Nephron progenitor cell (in vitro differentiated cells): ENCODE measurements around the gene COL4A1.

Experiments
- DNase-seq: peaks from one replicate; pipeline ENCODE4 v3.0.0; 2021
- H3K27ac Mint-ChIP-seq: 2 replicates; pipeline ENCODE4 v1.8.0; 2021; ENCODE audit warnings: mild to moderate bottlenecking, moderate library complexity, mixed read lengths
- H3K27me3 Mint-ChIP-seq: 2 replicates; pipeline ENCODE4 v1.8.0; 2021; ENCODE audit warnings: mild to moderate bottlenecking, low read depth, mixed read lengths; ENCODE audit not compliant: poor library complexity
- H3K36me3 Mint-ChIP-seq: 2 replicates; pipeline ENCODE4 v1.8.0; 2021; ENCODE audit warnings: low read depth, mixed read lengths
- H3K4me1 Mint-ChIP-seq: 2 replicates; pipeline ENCODE4 v1.8.0; 2021; ENCODE audit warnings: mixed read lengths
- H3K4me3 Mint-ChIP-seq: 2 replicates; pipeline ENCODE4 v1.8.0; 2021; ENCODE audit warnings: mild to moderate bottlenecking, moderate library complexity, mixed read lengths
- H3K9me3 Mint-ChIP-seq: 2 replicates; pipeline ENCODE4 v1.8.0; 2021; ENCODE audit warnings: mild to moderate bottlenecking, moderate library complexity, mixed read lengths
- TF ChIP-seq, protein P1 (sequence below): fragments of 200-600 bp; sonication (generic); IDR thresholded peaks from 2 replicates; pipeline ENCODE4 v1.5.0; 2021; ENCODE audit warnings: antibody characterized with exemption

COL4A1 gene

DNA sequence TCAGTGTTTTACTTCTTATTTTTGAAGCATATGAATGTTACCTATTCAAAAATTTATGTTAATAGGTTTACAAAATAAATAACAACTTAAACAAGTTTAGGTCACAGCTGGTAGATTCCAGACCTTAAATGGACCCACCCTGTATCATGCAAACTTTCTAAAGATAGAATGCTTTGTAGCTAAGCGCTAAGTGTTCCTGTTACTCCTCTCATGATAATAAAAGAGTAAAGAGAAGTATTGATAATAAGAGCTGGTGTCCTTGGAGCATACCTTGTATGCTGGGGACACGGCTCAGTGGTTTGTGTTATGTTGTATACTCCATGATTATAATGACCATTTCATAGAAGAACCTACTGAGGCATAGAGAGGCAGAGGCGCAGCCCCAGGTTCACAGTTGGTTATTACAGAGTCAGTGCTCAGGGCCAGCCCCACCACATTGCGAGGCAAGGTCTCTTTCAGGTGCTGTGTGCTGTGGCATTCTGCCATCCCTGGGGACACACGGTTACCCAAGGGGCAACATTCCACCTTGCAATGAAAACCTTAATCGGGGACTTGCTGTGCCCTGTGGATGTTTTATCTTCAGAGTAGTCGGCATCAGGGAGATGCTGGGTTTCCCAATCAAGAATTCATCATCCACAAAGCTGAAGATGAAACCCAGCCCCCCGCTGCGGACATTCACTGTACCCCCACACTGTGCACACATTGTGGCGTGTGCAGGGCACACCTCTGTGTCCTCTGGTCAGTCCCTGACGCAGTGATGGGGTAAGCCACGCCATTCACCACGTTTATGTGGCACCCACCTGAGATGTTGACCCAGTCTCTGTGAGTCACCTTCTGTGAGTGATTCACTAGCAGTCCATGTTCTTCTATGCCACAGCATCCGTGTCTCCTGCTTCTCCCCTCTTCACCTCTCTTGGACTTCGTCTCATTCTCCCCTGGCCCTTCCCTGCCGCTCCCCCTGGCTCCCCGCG, 186.7 kb downstream of the COL4A1 start:
- Mint-ChIP-seq H3K27me3 (peaks cover 31% of the 10 kb centered on the region), H3K4me3 (no peak overlapping the region), H3K9me3 (no peaks in the 10 kb centered on the region), H3K4me1 (peaks cover 26% of the 10 kb centered on the region), H3K27ac (peak overlapping the region; percentile 83), H3K36me3 (no peaks in the 10 kb centered on the region)
- TF ChIP-seq, protein P1, sequence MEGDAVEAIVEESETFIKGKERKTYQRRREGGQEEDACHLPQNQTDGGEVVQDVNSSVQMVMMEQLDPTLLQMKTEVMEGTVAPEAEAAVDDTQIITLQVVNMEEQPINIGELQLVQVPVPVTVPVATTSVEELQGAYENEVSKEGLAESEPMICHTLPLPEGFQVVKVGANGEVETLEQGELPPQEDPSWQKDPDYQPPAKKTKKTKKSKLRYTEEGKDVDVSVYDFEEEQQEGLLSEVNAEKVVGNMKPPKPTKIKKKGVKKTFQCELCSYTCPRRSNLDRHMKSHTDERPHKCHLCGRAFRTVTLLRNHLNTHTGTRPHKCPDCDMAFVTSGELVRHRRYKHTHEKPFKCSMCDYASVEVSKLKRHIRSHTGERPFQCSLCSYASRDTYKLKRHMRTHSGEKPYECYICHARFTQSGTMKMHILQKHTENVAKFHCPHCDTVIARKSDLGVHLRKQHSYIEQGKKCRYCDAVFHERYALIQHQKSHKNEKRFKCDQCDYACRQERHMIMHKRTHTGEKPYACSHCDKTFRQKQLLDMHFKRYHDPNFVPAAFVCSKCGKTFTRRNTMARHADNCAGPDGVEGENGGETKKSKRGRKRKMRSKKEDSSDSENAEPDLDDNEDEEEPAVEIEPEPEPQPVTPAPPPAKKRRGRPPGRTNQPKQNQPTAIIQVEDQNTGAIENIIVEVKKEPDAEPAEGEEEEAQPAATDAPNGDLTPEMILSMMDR, result no peak
- DNase-seq, result no peak

DNA sequence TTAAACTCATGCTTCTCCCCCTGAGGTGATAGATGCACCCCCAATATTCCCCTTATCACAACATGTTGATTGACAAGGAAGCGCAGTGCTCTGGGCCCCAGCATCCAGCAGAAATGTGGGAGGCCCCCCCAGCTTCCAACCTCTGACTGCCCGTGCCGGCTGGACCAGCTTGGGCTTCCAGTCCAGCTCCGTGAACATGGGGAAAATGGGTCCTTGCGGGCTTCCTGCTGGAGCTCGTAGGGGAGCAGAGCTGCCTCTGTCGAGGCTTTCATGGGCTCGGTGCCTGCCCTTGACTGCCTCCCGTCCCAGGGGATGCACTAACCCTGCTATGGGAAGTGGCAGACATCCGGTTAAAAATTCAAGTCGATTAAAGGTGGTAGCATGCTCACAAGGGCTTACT, 188.9 kb downstream of the COL4A1 start:
- Mint-ChIP-seq H3K4me1 (peaks cover 19% of the 10 kb centered on the region), H3K4me3 (no peak overlapping the region), H3K9me3 (no peaks in the 10 kb centered on the region), H3K27ac (peak overlapping the region; percentile 61), H3K27me3 (peaks cover 31% of the 10 kb centered on the region), H3K36me3 (no peaks in the 10 kb centered on the region)
- DNase-seq, result no peak
- TF ChIP-seq, protein P1, result no peak

DNA sequence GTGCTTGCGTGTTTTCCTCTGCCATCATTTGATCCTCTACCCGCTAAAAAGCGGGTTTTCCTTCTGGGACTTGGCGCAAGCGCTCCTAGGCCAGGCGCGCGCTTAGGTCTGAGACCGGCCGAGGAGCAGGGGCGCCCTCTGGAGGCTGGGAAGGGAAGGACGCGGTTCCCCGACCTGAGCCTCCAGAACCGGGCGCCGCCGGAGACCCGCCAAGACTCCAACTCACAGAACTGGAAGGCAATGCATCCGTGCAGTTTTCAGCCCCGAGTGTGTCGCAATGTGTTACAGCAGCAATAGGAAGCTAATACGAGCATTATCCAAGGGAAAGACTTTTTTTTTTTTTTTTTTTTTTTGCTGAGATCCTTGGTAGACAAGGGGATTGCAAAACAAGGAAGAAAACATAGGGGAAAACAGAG, 190.9 kb downstream of the COL4A1 start:
- H3K36me3 Mint-ChIP-seq, result no peaks in the 10 kb centered on the region
- DNase-seq, result peak; percentile 87
- H3K27ac Mint-ChIP-seq, result no peak overlapping the region
- H3K4me3 Mint-ChIP-seq, result peak overlapping the region; percentile 60
- H3K4me1 Mint-ChIP-seq, result peaks cover 13% of the 10 kb centered on the region
- peaks cover 31% of the 10 kb centered on the region for H3K27me3 Mint-ChIP-seq
- TF ChIP-seq, protein P1, result peak; percentile 92
- H3K9me3 Mint-ChIP-seq, result no peaks in the 10 kb centered on the region

DNA sequence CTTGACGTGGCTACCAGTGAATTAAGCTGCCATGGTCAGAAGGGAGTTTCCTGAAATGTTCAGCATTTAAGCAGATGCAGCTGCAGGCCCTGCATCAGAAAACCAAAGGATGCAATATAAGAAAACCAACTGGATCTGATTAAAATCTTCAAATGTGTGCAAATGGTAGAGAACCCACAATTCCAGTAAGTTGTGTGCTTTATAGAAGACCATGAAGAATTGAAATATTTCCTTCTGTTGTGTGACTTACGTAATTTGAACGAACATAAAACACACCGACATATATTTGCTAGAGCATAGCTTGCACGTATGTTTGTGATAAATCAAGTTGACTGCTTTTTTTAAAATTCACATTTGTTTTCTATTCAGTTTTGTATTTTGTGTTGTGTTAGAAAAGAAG, 191.4 kb downstream of the COL4A1 start:
- H3K27ac Mint-ChIP-seq, result no peak overlapping the region
- DNase-seq, result no peak
- H3K4me3 Mint-ChIP-seq, result no peak overlapping the region
- peaks cover 13% of the 10 kb centered on the region for H3K4me1 Mint-ChIP-seq
- H3K9me3 Mint-ChIP-seq, result no peaks in the 10 kb centered on the region
- H3K36me3 Mint-ChIP-seq, result no peaks in the 10 kb centered on the region
- TF ChIP-seq, protein P1, result no peak
- H3K27me3 Mint-ChIP-seq, result peaks cover 31% of the 10 kb centered on the region

DNA sequence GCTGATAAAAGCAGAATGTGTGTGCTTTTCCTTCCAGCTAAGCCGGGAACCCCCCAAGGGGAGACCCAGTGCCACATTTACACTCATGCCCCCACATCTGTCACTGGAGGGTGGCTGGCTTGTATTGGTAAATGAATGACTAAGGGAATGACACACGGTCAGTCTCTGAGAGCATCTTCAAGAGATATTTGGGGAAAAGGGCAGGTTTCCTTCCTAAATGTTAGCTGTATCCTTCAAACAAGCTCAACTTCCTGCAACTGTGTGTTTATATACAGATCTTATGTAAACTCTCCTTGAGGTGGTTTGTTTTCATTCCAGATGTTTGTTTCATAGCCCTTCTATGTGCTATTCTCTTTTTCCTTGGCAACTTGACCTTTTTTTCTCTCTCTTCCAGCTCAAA, 192.6 kb downstream of the COL4A1 start:
- H3K4me3 Mint-ChIP-seq, result no peak overlapping the region
- TF ChIP-seq, protein P1, result no peak
- H3K36me3 Mint-ChIP-seq, result no peaks in the 10 kb centered on the region
- H3K9me3 Mint-ChIP-seq, result no peaks in the 10 kb centered on the region
- peaks cover 31% of the 10 kb centered on the region for H3K27me3 Mint-ChIP-seq
- H3K4me1 Mint-ChIP-seq, result peaks cover 21% of the 10 kb centered on the region
- no peak for DNase-seq
- no peak overlapping the region for H3K27ac Mint-ChIP-seq
